CD4-positive, alpha-beta T cell treated with Interleukin-4 for 4 hours (primary cell): ENCODE data around the gene DNAJA2.
"Not testable (repeated sequence)": the region's sequence is repeated elsewhere in the genome, so short reads cannot be mapped to it uniquely, and the experiment has no call there.

Experiments
- DNase-seq: peaks from one replicate; pipeline ENCODE4 v3.0.0-alpha.2; 2020

DNAJA2 gene

GRCh38 chr16:46973207-46973995 lies at the start of gene DNAJA2:
Gene DNAJA2 (minus strand): TSS chr16:46973674. CDS start chr16:46973572, 102 bp downstream.
- DNase-seq, result peak; percentile 85

GRCh38 chr16:47019568-47019967 lies 46.1 kb upstream of the DNAJA2 start:
- no peak for DNase-seq

GRCh38 chr16:47018223-47018891 lies 44.9 kb upstream of the DNAJA2 start:
- peak; percentile 39 for DNase-seq

GRCh38 chr16:47017636-47018035 lies 44.2 kb upstream of the DNAJA2 start:
- no peak for DNase-seq

GRCh38 chr16:47016700-47017133 lies 43.2 kb upstream of the DNAJA2 start:
- DNase-seq, result peak; percentile 29

- no peak for DNase-seq
Measured at GRCh38 chr16:47013910-47014309, 40.4 kb upstream of the DNAJA2 start.

- no peak for DNase-seq
Measured at GRCh38 chr16:47013172-47013571, 39.7 kb upstream of the DNAJA2 start.

GRCh38 chr16:47010812-47011211 lies 37.3 kb upstream of the DNAJA2 start:
- DNase-seq, result not testable (repeated sequence)

- DNase-seq, result no peak
Measured at GRCh38 chr16:47008612-47009011, 35.1 kb upstream of the DNAJA2 start.

- DNase-seq, result no peak
Measured at GRCh38 chr16:47008174-47008573, 34.7 kb upstream of the DNAJA2 start.

- DNase-seq, result no peak
Measured at GRCh38 chr16:47004652-47005051, 31.2 kb upstream of the DNAJA2 start.

- not testable (repeated sequence) for DNase-seq
Measured at GRCh38 chr16:47000066-47000465, 26.6 kb upstream of the DNAJA2 start.

GRCh38 chr16:46997844-46998243 lies 24.4 kb upstream of the DNAJA2 start:
- no peak for DNase-seq

- no peak for DNase-seq
Measured at GRCh38 chr16:46996952-46997458, 23.5 kb upstream of the DNAJA2 start.

GRCh38 chr16:46996391-46996790 lies 22.9 kb upstream of the DNAJA2 start:
- no peak for DNase-seq

GRCh38 chr16:46991729-46992704 lies 18.5 kb upstream of the DNAJA2 start:
- no peak for DNase-seq

- DNase-seq, result no peak
Measured at GRCh38 chr16:46986896-46987295, 13.4 kb upstream of the DNAJA2 start.

- no peak for DNase-seq
Measured at GRCh38 chr16:46986438-46986837, 13.0 kb upstream of the DNAJA2 start.

GRCh38 chr16:46982335-46982734 lies 8.9 kb upstream of the DNAJA2 start:
- no peak for DNase-seq

GRCh38 chr16:46980926-46981325 lies 7.5 kb upstream of the DNAJA2 start:
- no peak for DNase-seq

GRCh38 chr16:46976550-46976949 lies 3.1 kb upstream of the DNAJA2 start:
- DNase-seq, result peak; percentile 10

GRCh38 chr16:46975908-46976470 lies 2.5 kb upstream of the DNAJA2 start:
- no peak for DNase-seq
